Aorta (tissue), 5 donors: ENCODE results near the gene OR6B3. TPM values are rescaled to one million over a fixed set of nuclear protein-coding genes. Genes with fewer than 3 reads are reported as not detected.

Experiments
- ATAC-seq: fragments of 200-7000 bp; cut with Tn5 transposase; one replicate; pipeline ENCODE4 v1.9.1; 2022; ENCODE audit warnings: moderate library complexity; ENCODE audit not compliant: low FRiP score
- DNase-seq, 2 donors: peaks; one replicate each; pipeline ENCODE4 v3.0.0-alpha.2; 2020
- H3K27ac ChIP-seq, 2 donors: one replicate each; pipeline ENCODE4 v1.5.1; 2013; ENCODE audit warnings: low read length in 2 of 2, mild to moderate bottlenecking in 2 of 2, moderate library complexity in 2 of 2, control low read depth in 1 of 2, inconsistent platforms in 1 of 2, low read depth in 1 of 2
- H3K27me3 ChIP-seq, 2 donors: one replicate each; pipeline ENCODE4 v1.6.1; 2013; ENCODE audit warnings: control low read depth in 1 of 2, low read length in 1 of 2, mild to moderate bottlenecking in 1 of 2, moderate library complexity in 1 of 2; ENCODE audit not compliant: insufficient read depth in 2 of 2, control insufficient read depth in 1 of 2
- H3K36me3 ChIP-seq, 2 donors: one replicate each; pipeline ENCODE4 v1.6.1; 2013; ENCODE audit warnings: control low read depth in 1 of 2, low read length in 1 of 2, mild to moderate bottlenecking in 1 of 2; ENCODE audit not compliant: insufficient read depth in 2 of 2, control insufficient read depth in 1 of 2
- H3K4me1 ChIP-seq, 2 donors: one replicate each; pipeline ENCODE4 v1.6.1; 2013; ENCODE audit warnings: low read length in 2 of 2, control low read depth in 1 of 2, mild to moderate bottlenecking in 1 of 2, moderate library complexity in 1 of 2; ENCODE audit not compliant: insufficient read depth in 2 of 2, control insufficient read depth in 1 of 2
- H3K4me3 ChIP-seq, 2 donors: one replicate each; pipeline ENCODE4 v1.5.1; 2013; ENCODE audit warnings: low read length in 2 of 2, control low read depth in 1 of 2, mild to moderate bottlenecking in 1 of 2
- H3K9me3 ChIP-seq: one replicate; pipeline ENCODE4 v1.6.1; 2013; ENCODE audit warnings: mild to moderate bottlenecking, low read length; ENCODE audit not compliant: control insufficient read depth
- WGBS, 2 donors: extraction: QIAGEN DNeasy Blood & Tissue Kit; methylation state at CpG; one replicate each; pipeline ENCODE4 v1.1.7; 2013; 5-methylcytosine and 5-hydroxymethylcytosine counted together
- intact Hi-C, 2 donors: fragments of 100-400 bp; cut with DNase I; formaldehyde crosslinking; loops; one replicate each; pipeline versions ENCODE4 v1.14.2 to v1.15.0; 2022
- polyA plus RNA-seq, 2 donors: library from polyadenylated mRNA; stranded (reverse); fragments of 200-250 nt; gene quantifications; one replicate each; pipeline ENCODE4 v1.2.3, GENCODE V29; 2013
- total RNA-seq, 2 donors: library from RNA; stranded (reverse); fragmentation: NEBNext Ultra II Directional; extraction: Animal tissue kit (Norgen Biotek cat#: 25700); gene quantifications; one replicate each; pipeline ENCODE4 v1.2.1, GENCODE V29; 2021
- donor health status: healthy with polysubstance abuse.
- donor health status: Bipolar disorder and iron deficiency.
- donor health status: DM: no; HTN: no; CAD: no.
- donor health status: DM: no; HTN: no; CAD: no.
- donor health status: DM: yes; HTN: yes; CAD: no.

The OR6B3 gene
- total and polyA plus RNA-seq, 4 donors = not detected

DNA sequence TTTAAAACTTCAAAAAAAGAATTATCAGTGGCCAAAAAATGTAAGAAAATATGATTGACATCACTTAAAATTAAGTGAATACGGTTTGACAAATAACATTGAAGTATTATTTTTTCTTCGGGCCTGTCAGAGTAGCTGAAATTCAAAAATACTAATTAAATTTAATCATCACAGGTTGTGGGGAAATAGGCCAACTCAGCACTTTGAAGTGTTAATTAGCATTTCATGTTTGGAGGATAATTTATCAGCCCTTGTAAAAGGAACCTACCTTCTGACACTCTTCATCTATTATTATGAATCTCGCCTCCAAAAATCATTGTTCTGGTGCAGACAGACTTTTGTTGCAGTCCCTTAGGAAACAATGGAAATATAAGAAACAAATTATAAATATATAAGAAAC lies 17.6 kb upstream of the OR6B3 start:
- DNase-seq (no peak), ATAC-seq (no peak)
- peaks cover 6% of the 10 kb centered on the region for H3K9me3 ChIP-seq
- H3K4me1 ChIP-seq = no peaks in the 10 kb centered on the region
- no peaks in the 10 kb centered on the region for H3K36me3 ChIP-seq
- WGBS, 2 donors = 78 to 87% methylated on average over 3 of the region's 3 CpGs
- peaks cover 0 to 2% of the 10 kb centered on the region in 2 donors for H3K27me3 ChIP-seq
- intact Hi-C loops = no loop called here
- H3K27ac ChIP-seq = no peak overlapping the region
- no peak overlapping the region for H3K4me3 ChIP-seq

DNA sequence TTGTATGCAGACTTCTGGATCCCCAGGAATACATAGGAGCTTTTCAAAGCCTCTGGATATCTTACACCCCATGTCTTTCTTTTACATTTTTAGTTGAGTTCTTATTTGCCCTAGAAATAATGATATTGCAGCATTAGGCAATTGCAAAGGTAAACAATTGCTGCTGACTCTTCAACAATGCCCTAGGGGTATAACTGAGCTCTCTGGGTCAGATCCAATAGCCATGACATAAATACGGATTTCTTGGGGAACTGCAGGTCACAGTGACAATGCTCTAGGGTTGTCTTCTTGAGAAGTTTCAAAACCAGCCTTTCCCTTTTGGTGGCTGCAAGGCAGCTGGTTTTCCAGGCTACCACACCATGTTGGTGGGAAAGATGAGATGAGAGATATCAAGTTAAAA lies 16.5 kb upstream of the OR6B3 start:
- 29 to 50% methylated on average over 1 of the region's 1 CpG for WGBS, 2 donors
- Histone ChIP-seq H3K4me3 (no peak overlapping the region), H3K36me3 (no peaks in the 10 kb centered on the region), H3K4me1 (no peaks in the 10 kb centered on the region), H3K27me3 (no peaks in the 10 kb centered on the region), H3K27ac (no peak overlapping the region), H3K9me3 (peaks cover 3% of the 10 kb centered on the region)
- intact Hi-C loops = no loop called here
- ATAC-seq (no peak), DNase-seq (no peak)

- ATAC-seq (no peak), DNase-seq (no peak)
- Histone ChIP-seq H3K27ac (no peak overlapping the region), H3K9me3 (peaks cover 2% of the 10 kb centered on the region), H3K36me3 (no peaks in the 10 kb centered on the region), H3K4me1 (no peaks in the 10 kb centered on the region), H3K4me3 (no peak overlapping the region), H3K27me3 (no peaks in the 10 kb centered on the region)
- 95 to 97% methylated on average over 1 of the region's 1 CpG for WGBS, 2 donors
- intact Hi-C loops = no loop called here
Measured at GRCh38 chr2:240068193-240068592, 14.9 kb upstream of the OR6B3 start.

- 64 to 70% methylated on average over 5 of the region's 5 CpGs for WGBS, 2 donors
- DNase-seq (no peak), ATAC-seq (no peak)
- H3K27me3 ChIP-seq = no peaks in the 10 kb centered on the region
- no peak overlapping the region for H3K4me3 ChIP-seq
- H3K4me1 ChIP-seq = no peaks in the 10 kb centered on the region
- H3K9me3 ChIP-seq = peaks cover 2% of the 10 kb centered on the region
- H3K36me3 ChIP-seq = no peaks in the 10 kb centered on the region
- intact Hi-C loops = no loop called here
- no peak overlapping the region for H3K27ac ChIP-seq
Measured at GRCh38 chr2:240066489-240066888, 13.2 kb upstream of the OR6B3 start.

- DNase-seq (no peak), ATAC-seq (no peak)
- H3K9me3 ChIP-seq = peaks cover 2% of the 10 kb centered on the region
- H3K27ac ChIP-seq = no peak overlapping the region
- no peaks in the 10 kb centered on the region for H3K4me1 ChIP-seq
- H3K27me3 ChIP-seq = no peaks in the 10 kb centered on the region
- H3K4me3 ChIP-seq = no peak overlapping the region
- WGBS, 2 donors = 85 to 90% methylated on average over 4 of the region's 4 CpGs
- no peaks in the 10 kb centered on the region for H3K36me3 ChIP-seq
- intact Hi-C loops = no loop called here
Measured at GRCh38 chr2:240064898-240065297, 11.6 kb upstream of the OR6B3 start.

DNA sequence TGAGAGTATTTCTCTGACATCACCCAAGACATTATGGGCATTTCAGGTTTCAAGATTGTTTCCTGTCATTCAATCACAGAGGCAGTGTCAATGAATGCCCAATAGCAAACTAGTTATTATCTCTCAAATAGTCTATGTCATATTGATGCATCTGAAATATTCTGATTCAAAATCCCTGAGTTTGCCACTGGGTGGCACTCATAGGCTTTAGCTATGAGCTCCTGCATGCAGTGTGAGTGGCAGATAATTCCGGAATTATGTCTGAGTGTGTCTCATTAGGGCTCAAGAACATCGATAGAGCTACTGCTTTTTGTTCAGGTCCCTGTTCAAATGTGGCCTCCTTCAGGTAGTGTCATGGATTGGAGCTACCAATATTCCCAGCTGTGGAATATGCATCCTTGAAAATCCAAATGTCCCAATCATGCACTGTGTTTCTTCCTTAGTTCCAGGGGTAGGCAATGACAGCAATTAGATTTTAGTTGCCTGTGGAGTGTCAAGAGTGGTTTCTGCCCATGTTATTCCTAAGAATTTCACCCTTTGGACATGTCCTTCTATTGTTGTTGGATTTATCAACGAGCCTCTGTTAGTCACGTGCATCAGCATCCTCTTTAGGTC lies 7.8 kb upstream of the OR6B3 start:
- H3K27me3 ChIP-seq = no peaks in the 10 kb centered on the region
- no peaks in the 10 kb centered on the region for H3K9me3 ChIP-seq
- WGBS, 2 donors = 44 to 47% methylated on average over 4 of the region's 4 CpGs
- DNase-seq (no peak), ATAC-seq (no peak)
- H3K4me3 ChIP-seq = no peak overlapping the region
- no peaks in the 10 kb centered on the region for H3K36me3 ChIP-seq
- intact Hi-C loops = loop anchor here (2.0 kb wide), 2 partner anchors 82 to 84 kb away; no protein-coding TSS in a partner anchor
- H3K4me1 ChIP-seq = no peaks in the 10 kb centered on the region
- no peak overlapping the region for H3K27ac ChIP-seq

DNA sequence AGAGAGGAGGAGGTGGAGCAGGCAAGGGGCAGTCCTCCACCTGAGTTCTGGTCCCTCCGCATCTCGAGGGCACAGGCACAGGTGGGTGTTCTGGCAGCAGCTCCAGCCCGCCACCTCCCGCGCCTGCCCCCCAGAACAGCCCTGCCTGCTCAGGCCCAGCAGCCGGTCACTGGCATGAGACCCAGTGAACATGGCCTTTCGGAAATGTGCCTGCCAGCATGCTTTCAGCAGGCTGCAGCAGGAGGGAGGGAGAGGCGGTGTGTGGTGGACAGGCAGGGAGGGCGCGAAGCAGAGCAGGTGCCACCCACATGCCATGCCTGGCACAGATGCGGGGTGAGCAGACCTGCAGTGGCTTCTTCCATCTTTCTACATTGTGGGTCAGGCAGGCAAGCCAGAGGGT lies 3.4 kb upstream of the OR6B3 start:
- WGBS, 2 donors = 79 to 88% methylated on average over 11 of the region's 11 CpGs
- H3K27me3 ChIP-seq = no peaks in the 10 kb centered on the region

GRCh38 chr2:240055177-240055917 lies 2.0 kb upstream of the OR6B3 start:
- Histone ChIP-seq H3K4me1 (no peaks in the 10 kb centered on the region), H3K36me3 (no peaks in the 10 kb centered on the region), H3K27me3 (no peaks in the 10 kb centered on the region), H3K9me3 (no peaks in the 10 kb centered on the region), H3K4me3 (no peak overlapping the region), H3K27ac (no peak overlapping the region)
- 44 to 45% methylated on average over 13 of the region's 13 CpGs for WGBS, 2 donors
- ATAC-seq (no peak), DNase-seq (no peak)
- intact Hi-C loops = no loop called here

More for the DNA sequence above, 3.4 kb upstream of the OR6B3 start:
- H3K4me3 ChIP-seq = no peak overlapping the region
- H3K27ac ChIP-seq = no peak overlapping the region
- DNase-seq (no peak), ATAC-seq (no peak)
- H3K9me3 ChIP-seq = no peaks in the 10 kb centered on the region
- no peaks in the 10 kb centered on the region for H3K36me3 ChIP-seq
- no peaks in the 10 kb centered on the region for H3K4me1 ChIP-seq
- intact Hi-C loops = no loop called here

- 79 to 86% methylated on average over 12 of the region's 12 CpGs for WGBS, 2 donors
- H3K4me3 ChIP-seq = no peak overlapping the region
- ATAC-seq = no peak
Measured at GRCh38 chr2:240052524-240052923, 797 bp downstream of the OR6B3 start.

More at GRCh38 chr2:240052524-240052923, 797 bp downstream of the OR6B3 start:
- Histone ChIP-seq H3K9me3 (no peaks in the 10 kb centered on the region), H3K4me1 (no peaks in the 10 kb centered on the region), H3K27ac (no peak overlapping the region), H3K36me3 (no peaks in the 10 kb centered on the region), H3K27me3 (no peaks in the 10 kb centered on the region)
- intact Hi-C loops = no loop called here
- DNase-seq = no peak
